GM18526 (cell line): ENCODE data around the gene NDRG4.

ENCODE experiments used
- POLR2A ChIP-seq: IDR thresholded peaks from 3 replicates; pipeline ENCODE4 v1.6.1; 2011; ENCODE audit not compliant: insufficient read length; ENCODE audit errors: extremely low read depth

NDRG4 gene

DNA sequence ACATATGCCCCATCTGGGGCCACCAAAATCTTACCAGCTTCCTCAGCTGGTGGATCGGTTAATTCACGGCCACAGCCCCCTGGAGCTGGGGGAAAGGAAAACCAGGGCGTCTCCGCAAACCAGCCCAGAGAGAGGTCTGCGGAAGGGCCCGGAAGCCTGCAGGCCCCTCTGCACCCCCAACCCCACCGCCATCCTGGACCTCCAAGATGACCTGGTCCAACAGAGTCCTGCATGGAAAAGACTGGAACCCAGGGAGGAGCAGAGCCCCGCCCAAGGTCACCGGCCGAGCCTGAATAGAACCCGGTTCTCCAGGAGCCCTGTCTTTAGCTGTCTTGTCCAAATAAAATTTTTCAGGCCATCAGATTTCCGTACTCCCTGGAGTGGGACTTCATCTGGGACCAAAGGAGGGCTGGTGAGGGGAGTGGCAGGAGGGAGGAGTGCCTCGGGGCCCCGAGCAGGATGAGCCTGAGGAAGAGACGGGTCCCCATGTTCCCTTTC, 37.4 kb upstream of the NDRG4 start:
- no peak for TF ChIP-seq POLR2A

DNA sequence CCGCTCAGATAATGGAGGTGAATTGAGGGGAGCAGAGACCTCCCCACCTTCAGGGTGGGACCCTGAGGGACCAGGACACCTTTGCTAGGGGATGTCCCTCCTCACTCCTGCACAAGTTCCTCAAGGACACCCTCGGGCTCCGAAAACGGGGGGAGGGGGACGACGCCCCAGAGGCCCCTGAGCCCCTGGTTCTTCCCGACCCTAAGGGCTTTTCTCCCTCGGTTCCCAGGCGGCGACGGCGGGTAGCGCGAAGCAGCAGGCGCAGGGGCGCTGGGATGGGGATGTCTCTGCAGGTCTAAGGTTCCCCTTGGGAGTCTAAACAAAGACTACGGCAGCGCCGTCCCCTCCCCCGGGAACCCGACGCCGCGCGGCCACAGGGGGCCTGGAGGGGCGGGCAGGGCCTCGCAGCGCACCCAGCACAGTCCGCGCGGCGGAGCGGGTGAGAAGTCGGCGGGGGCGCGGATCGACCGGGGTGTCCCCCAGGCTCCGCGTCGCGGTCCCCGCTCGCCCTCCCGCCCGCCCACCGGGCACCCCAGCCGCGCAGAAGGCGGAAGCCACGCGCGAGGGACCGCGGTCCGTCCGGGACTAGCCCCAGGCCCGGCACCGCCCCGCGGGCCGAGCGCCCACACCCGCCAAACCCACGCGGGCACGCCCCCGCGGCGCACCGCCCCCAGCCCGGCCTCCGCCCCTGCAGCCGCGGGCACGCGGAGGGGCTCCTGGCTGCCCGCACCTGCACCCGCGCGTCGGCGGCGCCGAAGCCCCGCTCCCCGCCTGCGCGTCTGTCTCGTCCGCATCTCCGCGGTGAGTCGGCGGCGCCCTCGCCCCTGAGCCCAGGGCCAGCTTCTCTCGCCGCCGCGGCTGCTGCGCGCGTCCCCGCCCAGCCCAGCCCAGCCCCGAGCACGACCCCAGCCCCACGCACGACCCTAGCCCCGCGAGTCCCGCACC, 36.7 kb upstream of the NDRG4 start:
- TF ChIP-seq POLR2A, result no peak

DNA sequence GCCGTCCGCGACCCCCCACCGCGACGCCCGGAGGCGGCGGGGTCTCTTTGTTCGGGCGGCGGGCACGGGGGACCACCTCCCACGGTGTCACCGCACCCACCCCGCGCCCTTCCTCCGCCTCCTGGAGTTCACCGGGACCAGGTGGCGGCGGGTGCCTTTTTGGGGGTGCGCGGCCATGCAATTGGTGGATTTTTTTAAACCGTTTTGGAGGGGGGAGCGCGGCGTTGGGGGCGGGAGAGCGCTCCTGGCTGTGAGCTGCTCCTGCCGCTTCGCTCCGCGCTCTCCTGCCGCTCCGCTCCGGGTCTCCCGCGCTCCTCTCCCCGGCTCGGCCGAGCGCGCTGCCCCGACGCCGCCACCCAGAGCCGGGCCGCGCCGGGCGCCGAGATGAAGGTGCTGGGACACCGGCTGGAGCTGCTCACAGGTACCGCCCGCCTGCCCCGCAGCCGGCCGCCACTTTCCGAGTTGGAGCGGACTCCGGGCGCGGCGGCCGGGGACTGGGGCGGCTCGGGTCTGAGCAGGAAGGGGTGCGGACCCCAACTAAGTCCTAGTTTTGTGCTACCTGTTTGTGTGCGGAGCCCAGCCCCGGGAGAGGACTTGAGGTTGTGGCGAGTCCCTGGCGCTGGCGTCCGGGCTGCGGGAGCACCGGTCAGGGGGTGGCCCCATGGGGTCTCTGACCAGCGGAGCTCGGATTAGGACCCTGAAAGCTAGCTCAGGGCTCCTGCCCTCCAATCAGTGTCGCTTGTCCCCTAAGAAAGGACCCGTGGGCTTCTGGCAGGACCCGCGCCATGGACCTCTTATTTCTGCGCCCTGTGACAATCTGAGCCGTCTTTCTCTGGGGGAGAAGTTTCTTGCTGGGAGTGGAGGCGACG, 35.7 kb upstream of the NDRG4 start:
- no peak for TF ChIP-seq POLR2A

DNA sequence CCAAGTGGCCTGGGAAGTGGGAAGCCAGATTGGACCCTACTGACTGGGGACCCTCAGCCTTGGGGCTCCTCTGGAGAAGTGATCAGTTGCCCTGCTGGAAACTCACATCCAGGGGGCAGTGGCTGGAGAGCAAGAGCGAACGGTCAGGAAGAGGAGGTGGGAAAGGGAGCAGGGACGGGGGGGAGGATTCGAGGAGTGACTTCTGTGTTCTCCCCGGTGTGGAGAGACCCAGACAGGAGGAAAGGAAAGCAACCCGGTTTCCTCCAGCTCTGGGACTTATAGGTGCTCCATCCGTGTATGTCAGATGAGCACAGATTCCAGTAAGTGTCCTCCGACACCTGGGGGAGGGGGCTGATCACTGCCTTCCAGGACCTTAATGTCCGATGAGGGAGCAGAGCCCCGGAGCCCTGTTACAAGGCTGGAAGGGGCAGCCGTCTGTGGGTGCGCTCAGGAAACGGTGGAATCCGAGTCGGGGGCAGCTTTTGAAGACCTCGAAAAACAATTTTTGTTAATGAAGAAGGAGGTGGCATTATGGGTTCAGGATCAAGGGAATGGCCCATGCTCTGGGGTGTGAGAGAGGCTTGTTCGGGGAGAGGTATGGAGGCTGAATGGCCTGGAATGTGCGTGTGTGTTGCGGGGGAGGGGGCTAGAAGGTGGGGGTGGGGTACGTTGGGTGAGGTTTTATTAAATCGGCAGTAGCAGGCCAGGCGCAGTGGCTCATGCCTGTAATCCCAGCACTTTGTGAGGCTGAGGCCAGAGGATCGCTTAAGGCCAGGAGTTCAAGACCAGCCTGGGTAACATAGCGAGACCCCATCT, 34.8 kb upstream of the NDRG4 start:
- TF ChIP-seq POLR2A, result no peak

DNA sequence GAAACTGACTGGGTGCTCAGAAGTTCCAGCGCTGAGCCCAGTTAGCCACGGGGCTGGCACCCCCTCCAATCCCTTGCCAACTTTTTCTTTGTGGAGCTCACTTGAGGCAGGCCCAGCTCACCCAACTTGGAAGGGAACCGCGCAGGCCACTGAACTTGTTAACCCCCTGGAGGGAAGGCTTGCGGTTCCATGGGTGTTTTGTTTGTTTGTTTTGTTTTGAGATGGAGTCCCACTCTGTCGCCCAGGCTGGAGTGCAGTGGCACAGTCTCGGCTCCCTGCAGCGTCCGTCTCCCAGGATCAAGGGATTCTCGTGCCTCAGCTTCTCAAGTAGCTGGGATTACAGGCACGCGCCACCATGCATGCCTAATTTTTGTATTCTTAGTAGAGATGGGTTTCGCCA, 34.1 kb upstream of the NDRG4 start:
- no peak for TF ChIP-seq POLR2A

DNA sequence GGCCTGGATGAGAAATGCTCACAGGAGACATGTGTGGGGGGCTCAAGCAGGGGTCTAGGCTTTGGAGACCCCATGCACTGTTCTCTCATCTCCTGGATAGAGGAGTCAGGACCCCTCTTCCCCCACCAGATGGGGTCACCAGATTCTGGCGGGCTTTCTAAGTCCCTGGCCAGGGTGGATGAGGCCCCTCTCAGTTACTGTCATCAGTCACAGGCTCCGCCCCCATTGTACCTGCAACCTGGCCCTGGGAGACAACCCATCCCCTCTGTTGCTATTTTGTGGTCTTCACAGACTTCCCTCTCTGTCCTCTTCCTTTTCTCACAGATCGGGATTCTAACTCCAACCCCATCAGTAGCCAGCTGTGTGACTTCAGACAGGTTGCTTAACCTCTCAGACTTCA, 33.5 kb upstream of the NDRG4 start:
- no peak for TF ChIP-seq POLR2A

DNA sequence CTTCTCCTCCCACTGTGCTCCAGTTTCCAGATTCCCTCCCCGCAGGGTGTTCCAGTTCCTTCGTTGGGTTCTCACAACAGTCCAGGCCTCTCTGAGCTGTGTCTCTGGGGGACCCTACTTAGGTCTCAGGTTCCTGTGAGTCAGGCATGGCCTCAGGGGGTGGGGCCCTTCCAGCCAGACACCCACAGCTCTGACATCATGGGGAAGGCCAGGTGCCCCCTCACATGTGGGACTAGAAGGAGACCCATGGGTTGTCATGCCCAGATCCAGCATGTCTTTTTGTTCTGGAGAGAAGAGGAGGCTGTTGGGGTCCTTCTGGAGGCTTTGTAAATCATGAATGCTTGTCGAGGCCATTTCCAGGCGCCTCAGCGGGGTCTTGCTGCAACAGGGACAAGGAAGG, 32.0 kb upstream of the NDRG4 start:
- no peak for TF ChIP-seq POLR2A

DNA sequence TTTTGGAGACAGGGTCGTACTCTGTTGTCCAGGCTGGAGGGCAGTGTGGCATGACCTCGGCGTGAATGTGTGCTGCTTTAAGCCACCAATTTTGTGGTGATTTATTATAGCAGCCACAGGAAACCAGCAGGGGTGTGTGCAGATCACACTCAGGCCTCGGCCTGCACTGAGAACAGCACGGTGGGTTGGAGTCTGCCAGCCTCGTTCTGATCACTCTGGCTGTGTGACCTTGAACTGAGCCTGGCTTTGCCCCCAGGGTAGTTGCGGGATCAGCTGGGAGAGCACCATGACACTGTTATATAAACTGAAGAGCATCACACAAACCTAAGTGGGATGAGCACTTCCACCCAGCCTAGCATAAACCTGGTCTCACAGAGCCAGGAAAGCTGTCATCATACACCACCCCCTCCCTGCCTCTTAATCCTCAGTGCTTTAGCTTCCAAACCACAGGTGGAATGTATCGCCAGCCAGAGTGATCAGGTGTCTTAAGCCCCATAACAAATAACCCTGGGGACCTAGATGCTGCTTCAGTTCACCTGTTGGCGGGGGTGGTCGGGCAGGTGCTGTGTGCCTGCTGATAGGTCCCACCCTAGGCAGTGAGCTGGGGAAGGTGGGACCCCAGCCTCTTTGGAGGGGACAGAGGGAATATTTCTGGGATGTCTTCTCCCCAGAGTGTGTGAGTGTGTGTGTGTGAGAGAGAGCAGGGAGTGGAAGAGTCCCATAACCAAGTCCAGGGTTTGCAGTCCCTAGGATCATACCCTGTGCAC, 28.6 kb upstream of the NDRG4 start:
- no peak for TF ChIP-seq POLR2A

DNA sequence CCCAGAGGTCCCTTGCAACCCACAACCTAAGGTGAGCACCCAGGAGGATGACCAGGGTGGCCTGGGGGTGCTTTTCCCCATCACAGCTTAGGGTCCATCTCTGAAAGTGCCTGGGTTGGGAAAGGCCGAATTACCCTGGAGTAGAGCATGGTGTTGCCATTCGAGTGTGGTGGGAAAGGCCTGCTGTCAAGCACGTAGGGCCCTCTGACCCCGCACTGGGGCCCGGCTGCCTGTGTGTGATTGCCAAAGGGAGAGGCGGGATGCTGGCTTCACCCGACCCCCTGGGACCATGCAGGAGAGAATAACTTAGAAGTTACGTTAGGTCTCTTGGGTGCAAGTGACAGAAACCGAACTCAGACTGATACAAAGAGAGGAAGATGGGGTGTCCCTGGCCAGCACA, 27.7 kb upstream of the NDRG4 start:
- no peak for TF ChIP-seq POLR2A

DNA sequence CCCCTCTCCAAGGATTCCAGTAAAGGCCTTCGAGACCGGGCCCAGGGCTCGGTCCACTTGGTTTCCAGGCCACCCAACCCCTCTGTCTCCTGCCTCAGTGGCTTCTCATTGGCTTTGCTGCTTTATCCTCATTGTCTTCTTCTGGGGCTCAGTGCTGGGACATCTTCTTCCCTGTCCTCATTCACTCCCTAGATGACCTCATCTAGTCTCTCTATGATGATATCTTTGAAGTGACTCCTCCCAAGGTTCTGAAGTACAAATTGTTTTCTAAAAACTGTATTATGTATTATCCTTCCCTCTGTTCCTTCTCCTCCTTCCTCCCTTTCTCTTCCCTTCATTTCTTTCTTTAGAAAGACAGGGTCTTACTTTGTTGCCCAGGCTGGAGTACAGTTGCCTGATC, 27.1 kb upstream of the NDRG4 start:
- TF ChIP-seq POLR2A, result no peak

DNA sequence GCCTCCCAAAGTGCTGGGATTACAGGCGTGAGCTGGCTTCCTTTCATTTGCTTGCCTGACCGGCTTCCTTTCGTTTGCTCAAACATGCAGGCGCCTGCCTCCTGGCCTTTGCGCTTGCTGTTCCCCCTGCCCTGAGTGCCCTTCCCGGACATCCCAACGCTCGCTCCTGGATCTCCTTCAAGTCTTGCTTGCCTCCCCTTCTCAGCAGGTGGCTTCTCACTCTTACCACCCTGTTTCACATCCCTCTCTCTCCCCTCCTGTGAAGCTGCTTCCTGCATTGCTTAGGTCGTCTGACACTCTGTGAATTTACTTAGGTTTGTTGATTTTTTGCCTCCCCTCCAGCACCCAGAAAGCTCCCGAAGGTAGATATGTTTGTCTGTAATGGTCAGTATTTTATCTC, 25.6 kb upstream of the NDRG4 start:
- no peak for TF ChIP-seq POLR2A

DNA sequence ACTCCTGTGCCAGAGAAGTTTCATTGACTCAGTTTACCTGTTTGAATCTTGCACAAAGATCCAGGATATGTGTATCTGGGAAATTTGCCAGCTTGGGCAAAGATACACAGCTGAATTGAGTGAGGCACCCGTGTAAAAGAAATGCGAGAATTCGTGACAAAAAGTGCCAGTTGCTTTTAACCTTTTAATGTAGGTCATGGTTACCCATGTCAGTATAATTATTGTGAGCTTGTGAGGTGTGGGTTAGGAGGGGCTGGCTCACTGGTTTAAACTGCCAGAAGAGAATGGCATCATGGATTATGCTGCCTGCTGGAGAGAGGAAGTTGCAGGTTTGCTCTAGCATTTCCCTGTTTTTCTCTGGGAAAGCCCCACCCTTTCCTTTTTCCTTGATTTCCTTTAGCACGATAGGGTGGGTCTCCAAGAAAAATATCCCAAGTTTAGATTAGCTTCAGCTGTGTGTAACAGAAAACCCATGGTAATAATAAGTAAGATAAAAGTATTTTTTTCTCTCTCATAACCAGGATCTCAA, 24.8 kb upstream of the NDRG4 start:
- TF ChIP-seq POLR2A, result no peak

DNA sequence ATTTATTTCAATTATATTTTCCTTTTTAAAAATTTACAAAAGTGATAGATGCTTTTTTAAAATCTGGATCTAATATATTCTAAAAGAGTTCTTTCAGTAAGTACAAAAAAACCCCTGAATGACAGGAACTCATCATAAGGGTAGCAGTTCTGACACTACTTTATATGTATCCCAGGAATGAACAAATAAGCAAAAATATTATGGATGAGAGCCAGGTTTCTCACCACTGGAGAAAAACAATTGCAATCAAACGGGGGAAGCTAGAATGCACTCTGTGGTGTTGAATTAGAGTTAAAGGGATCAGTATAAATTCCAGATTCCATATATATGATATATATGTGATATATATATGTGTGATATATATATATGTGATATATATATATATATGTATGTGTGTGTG, 23.2 kb upstream of the NDRG4 start:
- no peak for TF ChIP-seq POLR2A

DNA sequence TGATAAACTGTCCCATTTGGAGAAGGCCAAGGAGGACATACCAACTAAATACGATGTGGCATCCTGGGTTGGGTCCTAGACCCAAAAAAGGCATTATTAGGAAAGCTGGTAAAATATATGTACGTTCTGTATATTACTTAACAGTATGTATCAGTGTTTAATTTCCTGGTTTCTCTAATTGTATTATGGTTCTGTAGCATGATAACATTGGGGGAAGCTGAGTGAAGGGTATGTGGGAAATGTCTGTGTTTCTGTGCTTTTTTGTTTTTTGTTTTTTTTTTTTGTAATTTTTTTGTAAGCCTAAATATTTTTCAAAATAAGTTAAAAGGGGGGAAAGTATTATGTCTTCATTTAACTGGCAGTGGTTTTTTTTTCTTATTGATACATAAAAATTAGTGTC, 21.5 kb upstream of the NDRG4 start:
- TF ChIP-seq POLR2A, result no peak
